NCI-H2081 treated with DMSO at 0.1 percent for 48 hours (cell line): Measurements from ENCODE around the gene CA14.
A peak's percentile ranks its signal among the peaks of the same experiment; 100 is the strongest.
"Not testable (repeated sequence)": the region's sequence is repeated elsewhere in the genome, so short reads cannot be mapped to it uniquely, and the experiment has no call there.

Source experiments
- DNase-seq: peaks from one replicate; lab custom pipeline; 2025; lab: John Stamatoyannopoulos, UW

CA14 gene

DNA sequence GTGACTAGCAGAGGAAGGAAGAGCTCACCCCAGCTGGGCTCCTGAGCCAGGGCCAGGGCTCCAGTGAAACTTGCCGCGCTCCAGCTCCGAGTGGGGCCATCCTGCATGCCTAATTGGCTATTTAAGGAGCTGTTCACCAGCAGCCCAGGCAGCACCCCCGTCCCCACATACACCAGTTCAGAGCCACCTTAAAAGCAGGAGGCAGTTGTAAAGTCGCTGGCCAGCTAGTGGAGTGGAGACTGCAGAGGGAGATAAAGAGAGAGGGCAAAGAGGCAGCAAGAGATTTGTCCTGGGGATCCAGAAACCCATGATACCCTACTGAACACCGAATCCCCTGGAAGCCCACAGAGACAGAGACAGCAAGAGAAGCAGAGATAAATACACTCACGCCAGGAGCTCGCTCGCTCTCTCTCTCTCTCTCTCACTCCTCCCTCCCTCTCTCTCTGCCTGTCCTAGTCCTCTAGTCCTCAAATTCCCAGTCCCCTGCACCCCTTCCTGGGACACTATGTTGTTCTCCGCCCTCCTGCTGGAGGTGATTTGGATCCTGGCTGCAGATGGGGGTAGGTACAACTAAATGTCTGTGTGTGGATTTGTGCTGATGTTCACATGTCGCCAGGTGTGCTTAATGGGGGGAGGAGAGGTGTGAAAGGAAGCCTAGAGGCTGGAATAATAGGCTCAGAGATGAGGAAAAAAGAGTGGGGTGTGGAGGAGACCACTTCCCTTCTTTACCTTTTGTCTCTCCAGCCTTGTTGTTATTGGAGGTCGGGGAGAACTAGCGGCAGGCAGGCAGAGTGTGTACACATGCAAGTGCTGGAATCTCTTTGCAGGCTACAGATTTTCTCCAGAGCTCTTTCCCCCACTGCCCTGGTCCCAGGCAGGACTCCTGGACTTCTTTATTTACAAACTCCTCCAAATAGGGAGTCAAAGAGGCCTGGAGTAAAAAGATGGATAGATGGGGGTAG, at the start of gene CA14:
TSS of gene CA14 (plus strand) at position 151 of the 962 bp plus-strand sequence. CDS start at position 506, 355 bp downstream.
- no peak for DNase-seq

DNA sequence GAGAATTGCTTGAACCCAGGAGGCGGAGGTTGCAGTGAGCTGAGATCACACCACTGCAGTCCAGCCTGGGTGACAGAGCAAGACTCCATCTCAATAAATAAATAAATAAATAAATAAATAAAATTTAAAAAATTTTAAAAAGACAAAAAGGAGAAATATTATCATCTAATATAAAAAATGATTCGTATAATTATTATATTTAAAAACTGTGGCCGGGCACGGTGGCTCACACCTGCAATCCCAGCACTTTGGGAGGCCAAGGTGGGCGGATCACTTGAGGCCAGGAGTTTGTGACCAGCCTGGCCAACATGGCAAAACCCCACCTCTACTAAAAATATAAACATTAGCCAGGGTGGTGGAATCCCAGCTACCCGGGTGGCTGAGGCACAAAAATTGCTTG, 49.1 kb upstream of the CA14 start:
- DNase-seq = not testable (repeated sequence)

DNA sequence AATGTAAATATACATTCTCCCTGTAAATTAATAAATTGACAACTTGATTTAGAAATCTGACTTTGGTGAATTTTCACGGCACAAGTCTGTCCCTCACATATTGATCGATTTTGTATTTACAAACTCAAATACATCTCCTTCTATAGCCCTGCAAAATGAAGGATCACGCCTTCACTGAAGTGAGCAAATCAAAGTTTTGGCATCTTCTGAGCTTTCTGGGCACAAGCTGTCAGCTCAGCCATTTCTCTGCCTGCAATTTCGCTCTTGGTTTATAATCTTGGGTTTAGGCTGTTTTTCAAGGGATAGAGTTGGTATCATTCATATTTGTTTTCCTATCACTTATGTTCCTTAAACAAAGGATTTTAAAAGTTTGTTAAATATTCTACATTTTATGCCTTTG, 47.5 kb upstream of the CA14 start:
- DNase-seq = no peak

DNA sequence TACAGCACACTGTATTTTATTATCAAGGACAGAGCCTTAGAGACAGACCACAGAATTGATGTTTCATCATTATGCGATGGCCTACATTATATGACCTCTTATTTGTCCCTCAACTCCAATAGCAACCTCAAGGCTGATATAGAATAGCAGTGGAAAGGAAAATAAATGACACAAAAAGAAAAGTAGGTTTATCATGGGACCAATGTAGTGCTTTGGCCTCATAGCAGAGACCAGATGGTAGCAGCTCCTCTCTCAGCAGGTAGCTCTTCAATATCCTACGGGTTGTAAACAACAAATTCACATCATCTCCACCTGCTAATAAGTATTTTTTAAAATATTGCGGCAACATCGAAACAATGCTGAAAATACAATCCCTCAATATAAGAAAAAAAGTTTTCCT, 46.9 kb upstream of the CA14 start:
- no peak for DNase-seq

DNA sequence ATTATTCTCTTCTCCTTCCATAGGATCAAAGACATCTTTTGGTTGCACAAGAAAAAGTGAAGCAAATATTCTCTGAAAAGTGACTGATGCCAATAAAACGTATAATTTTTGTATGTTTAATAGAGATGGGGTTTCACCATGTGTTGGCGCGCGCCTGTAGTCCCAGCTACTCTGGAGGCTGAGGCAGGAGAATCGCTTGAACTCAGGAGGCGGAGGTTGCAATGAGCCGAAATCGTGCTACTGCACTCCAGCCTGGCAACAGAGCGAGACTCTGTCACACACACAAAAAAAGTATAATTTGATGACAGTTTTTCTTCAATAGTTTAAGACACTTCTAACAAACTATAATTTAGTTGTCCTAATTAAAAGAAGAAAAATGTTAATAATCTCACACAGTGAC, 45.5 kb upstream of the CA14 start:
- DNase-seq = no peak

DNA sequence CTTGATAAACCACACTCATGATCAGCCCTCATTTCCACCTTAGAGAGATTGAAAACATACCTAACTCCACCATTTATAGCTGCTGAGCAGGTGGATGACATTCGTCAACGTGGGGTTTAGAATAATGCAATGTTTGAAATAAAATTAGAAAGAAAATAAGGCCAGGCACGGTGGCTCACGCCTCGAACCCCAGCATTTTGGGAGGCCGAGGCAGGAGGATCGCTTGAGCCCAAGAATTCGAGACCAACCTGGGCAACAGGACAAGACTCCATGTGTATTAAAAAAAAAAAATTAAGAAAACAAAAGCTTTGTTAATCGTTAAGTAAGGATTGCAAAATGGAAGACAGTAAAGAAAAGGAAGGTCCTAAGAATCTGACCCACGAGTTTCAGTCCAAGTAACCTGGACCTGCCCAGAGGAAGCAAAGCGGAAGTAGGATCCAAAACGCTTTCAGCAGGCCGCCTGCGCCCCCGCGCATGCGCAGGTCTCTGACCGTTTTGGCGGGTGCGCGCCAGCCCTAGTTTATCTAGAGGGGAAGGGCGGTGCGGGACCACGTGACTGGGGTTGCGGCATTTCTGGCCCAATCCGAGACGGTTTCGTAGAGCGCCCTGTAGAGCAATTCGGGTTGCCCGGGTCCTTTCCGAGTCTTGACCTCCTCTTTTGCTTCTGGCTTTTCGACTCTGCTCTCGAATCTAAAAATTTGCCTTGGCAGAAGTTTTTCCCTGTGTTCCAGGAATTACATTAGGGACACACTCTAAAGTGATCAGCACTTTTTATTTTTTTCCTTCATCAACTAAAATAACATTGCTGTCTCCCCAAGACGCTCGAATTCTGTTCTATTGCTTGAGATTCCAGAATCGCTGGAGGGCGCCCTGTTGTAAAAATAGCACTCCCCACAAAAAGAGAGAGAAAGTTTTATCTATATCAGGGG, 44.1 kb upstream of the CA14 start:
- peak; percentile 94 for DNase-seq

DNA sequence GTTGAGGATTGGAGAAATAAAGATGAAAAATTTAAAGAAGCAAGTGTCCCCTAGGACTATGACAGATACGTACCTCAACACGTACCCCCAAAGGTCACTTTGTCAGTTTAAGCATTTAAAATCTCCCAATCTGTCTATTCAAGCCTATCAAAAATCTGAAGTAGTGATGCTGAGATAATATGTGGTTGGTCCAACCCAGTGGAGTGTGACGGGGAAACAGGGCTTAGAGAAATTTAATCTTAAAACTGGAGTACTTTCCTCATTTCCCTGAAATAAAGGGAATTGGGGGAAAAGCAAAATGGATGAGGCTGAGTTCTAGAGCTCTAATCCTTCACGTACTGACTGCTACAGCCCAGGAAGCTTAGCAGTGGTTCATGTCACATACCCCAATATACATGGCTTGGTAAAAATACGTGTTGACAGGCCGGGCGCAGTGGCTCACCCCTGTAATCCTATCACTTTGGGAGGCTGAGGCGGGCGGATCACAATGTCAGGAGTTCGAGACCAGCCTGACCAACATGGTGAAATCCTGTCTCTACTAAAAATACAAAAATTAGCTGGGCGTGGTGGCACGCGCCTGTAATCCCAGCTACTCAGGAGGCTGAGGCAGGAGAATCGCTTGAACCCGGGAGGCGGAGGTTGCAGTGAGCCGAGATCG, 43.3 kb upstream of the CA14 start:
- DNase-seq = not testable (repeated sequence)

DNA sequence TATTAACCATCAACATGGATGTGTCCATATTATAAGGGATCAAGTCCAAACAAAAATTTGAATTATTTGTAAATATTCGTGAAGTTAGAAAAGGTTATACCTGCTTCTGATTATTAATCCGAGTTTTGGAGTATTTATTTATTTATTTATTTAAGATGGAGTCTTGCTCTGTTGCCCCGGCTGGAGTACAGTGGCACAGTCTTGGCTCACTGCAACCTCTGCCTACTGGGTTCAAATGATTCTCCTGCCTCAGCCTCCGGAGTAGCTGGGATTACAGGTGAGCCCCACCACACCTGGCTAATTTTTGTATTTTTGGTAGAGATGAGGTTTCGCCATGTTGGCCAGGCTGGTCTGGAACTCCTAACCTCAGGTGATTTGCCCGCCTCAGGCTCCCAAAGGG, 41.7 kb upstream of the CA14 start:
- not testable (repeated sequence) for DNase-seq

DNA sequence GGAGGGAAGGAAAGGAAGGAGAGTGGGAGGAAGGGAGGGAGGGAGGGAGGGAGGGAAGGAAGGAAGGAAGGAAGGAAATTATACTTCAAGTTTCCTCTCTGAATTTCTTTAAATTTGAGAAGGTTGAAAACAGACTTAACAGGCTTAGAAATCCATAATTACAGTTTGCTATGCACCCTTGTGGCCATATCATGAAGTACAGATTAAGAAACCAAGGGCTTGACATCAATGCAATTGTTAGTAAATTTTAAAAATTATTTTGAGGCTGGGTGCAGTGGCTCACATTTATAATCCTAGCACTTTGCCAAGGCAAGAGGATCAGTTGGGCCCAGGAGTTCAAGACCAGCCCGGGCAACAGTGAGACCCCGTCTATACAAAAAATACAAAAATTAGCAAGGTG, 36.0 kb upstream of the CA14 start:
- DNase-seq = no peak

DNA sequence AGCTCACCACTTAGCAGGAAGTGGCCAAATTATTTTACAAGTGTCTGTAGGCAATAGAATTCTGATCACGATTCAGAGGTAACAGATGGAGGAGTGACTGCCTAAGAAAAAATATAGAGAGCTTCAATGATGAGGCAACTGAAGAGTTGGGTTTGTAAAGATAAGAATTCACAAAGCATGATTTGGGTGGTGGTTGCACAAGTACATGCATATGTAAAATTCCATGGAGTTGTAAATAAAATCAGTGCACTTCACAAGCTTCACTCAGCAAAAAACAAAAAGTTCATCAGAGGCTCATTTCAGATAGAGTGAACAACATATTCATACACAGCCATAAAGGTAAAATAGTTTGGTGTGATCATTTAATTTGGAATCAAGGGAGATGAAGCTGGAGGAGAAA, 32.6 kb upstream of the CA14 start:
- DNase-seq = no peak

DNA sequence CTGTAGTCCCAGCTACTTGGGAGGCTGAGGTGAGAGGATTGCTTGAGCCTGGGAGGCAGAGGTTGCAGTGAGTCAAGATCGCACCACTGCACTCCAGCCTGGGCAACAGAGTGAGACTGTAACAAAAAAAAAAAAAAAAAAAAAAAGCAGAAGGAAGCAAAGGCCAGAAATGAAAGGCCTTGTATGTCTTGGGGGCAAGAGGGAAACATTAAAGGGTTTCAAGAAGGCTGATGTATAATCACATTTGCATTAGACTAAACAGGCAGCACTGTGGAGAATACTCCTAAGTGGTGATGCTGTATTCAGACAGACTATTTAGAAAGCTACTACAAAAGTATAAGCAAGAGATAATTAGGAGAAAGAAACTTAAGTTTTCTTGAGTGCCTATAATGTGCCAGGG, 32.0 kb upstream of the CA14 start:
- no peak for DNase-seq

DNA sequence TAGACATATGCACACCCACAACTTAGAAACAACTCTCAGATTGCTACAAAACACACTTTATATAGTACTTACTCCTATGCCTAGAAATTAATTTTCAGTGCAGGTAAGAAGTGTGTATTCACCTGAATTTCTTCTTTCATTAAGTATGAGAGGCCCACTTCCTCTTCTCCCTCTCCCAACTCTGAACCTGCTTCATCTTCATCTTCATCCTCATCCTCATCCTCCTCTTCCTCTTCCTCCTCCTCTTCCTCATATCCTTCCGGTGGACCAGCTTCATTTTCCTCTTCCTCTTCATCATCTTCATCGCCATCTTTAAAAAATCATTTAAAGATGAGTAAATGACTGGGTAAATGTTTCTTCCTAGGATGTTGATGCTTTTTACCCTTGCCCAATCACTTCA, 31.1 kb upstream of the CA14 start:
- no peak for DNase-seq

DNA sequence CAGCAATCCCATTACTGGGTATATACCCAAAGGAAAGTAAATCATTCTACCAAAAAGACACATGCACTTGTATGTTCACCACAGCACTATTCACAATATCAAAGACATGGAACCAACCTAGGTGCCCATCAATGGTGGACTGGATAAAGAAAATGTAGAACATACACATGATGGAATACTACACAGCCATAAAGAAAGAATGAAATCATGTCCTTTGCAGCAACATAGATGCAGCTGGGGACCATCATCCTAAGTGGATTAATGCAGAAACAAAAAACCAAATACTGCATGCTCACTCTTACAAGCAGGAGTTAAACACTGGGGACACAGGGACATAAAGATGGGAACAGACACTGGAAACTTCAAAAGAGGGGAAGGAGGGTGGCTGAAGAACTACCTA, 30.3 kb upstream of the CA14 start:
- no peak for DNase-seq

DNA sequence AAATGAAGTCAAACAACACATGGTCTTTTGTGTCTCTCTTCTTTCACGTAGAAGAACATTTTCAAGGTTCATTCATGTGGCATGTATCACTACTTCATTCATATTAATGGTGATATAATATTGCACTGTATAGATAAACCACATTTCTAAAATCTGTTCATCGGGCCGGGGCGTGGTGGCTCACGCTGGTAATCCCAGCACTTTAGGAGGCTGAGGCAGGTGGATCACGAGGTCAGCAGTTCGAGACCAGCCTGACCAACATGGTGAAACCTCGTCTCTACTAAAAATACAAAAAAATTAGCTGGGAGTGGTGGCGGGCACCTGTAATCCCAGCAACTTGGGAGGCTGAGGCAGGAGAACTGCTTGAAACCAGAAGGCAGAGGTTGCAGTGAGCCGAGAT, 29.3 kb upstream of the CA14 start:
- DNase-seq = not testable (repeated sequence)

DNA sequence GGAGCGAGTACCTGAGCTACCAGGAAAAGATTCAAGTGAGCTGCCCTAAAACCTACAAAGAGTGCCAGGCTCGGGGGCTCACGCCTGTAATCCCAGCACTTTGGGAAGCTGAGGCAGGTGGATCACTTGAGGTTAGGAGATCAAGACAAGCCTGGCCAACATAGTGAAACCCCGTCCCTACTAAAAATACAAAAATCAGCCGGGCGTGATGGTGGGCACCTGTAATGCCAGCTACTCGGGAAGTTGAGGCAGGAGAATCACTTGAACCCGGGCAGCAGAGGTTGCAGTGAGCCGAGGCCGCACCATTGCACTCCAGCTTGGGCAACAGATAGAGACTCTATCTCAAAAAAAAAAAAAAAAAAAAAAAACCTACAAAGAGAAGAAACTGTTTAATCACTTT, 24.7 kb upstream of the CA14 start:
- DNase-seq = not testable (repeated sequence)

DNA sequence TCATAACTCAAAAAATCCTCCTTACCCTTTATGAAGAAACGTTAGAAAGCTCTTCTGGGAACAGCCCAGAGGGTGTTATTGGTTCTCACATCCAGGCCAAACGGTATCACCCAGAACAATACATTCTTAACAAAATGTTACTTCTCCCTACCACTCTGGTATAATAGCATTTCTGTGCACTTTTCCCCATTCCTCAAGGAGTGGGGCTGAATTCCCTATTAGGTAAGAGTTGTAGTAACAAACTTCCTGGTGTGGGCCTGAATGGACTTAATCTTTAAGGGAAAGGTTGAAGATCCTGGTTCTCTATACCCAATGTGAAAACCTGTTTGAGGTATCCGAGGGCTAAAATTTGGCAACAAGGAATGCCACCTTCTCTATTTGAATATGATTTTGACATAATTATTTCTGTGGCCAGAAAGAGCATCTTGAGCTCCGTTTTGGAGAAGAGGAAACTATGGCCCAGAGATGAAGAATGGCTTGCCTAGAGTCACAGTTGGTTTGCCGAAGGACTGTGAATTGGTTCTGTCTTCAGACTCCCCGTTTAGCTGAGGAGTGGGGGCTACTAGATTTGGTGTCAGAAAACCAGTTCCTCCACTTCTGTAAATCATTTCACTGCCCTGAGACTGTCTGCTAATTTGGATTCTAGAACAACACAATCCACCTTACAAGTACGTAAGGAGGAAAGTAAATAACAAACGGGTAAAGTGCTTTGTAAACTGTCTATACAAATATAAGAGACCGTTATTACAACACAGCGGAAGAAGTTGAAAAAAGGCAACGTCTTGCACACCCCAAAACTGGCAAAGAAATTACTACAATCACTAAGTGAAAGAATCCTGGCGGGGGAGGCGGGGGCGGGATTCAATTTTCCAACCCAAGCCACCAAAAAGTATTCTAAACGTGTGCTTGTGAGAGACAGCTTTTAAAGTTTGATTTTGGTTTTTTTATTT, 23.9 kb upstream of the CA14 start:
- no peak for DNase-seq

DNA sequence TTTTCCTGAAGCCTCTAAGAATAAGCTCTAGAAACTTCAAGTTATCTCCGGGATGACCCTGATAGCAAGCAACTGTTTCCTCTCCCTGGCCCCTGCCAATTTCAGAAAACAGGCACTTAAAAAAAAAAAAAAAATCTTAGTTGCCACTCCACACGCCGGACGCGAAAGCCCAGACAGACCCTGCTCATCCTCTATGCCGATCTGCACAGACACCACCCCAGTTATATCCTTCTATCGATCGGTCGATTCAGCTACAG, 23.3 kb upstream of the CA14 start:
- DNase-seq = no peak

DNA sequence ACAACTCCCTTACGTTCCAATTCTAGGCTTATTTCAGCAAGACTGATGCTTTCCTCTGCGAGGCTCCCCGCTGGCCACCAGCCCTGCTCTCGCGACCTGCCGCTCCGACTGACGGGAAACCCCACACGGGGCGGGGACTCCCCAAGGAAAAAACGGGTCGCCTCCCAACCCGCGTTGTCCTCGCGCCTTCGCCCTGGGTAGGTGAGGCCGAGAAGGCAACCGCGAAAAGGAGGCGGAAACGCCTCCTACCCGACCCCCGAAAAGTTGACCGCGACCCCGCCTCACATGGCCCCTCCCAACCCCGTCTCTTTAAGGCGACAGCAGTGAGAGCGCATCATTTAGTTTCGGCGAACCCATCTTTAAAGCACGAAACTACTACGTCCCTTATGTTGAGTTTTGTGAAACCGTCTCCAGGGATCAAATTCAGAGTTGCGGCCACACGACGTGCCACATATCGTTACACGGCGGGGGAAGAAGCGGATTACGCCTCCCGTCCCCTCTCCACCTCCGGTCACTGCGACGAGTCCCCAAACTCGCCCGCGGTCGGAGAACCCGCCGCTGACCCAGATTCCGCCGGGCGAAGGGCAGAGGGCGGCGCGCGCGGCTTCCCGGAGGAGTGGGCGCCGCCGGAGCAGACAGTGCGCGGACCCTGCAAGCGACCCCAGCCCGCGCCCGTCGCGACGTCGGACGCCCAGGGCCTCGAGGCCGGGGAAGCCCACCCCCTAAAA, 22.8 kb upstream of the CA14 start:
- no peak for DNase-seq

DNA sequence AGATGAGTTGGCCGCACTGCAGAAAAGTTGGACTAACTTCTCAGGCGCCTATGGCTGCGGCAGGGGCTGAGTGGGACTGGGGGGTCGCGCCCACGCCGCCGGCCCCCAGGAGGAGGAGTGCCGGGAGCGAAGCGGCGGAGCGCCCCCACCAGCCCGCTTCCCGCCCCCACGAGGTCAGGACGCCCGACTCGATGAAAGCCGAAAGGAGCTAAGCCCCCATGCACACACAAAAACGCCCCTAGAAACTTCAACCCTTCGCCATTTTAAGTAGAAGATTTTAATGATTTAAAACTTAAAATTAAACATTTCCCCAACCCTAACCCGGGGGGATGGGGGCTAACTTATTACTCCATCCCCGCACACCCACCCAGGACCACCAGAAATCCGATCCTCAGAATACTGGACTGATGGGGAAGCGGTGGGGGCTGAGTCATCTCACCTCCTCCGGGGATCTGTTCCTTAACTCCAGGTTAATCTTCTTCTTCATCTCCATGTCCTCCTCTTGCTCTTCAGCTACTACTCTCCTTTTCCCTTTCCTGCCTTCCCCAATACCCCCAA, 22.2 kb upstream of the CA14 start:
- no peak for DNase-seq

DNA sequence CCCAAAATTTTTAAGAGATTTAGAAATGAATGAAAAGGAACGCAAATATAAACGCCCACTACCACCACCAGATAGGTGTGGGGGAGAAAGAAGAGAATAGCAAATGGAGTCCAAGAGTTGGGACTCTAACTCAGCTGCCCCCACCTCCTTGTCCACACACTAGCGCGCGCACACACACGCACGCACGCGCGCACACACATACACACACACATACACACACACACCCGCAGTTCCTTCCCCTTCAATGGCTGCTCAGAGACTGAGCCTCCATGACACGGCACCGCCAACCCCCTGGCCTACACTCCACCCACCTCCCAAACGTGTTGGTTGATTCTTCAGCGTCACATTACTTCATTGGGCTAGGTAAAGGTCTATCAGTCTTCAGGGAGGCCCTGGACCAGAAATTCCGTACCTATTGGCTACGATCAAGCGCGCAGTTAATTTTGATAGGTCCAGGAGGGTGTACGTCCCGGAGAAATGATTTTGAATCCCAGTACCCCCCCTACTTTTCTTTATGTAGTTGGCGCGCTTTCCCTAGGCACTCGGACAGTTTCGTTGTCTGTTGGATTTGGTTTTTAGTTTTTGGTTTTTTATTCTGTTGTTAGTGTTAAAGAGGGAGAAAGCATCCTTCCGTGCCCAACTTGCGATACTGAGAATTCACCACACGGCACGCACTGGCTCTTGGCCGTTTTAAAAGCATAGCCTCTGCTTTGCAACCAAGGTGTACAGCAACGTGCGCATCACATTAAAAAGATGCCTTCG, 21.5 kb upstream of the CA14 start, which contains the start of gene ANP32E:
TSS of gene ANP32E (minus strand) at position 261 of the 762 bp plus-strand sequence. CDS start 326 bp downstream, outside the sequence.
- DNase-seq = peak; percentile 100
